Measurements from ENCODE around the gene LTN1.
"Not testable (repeated sequence)": the region's sequence is repeated elsewhere in the genome, so short reads cannot be mapped to it uniquely, and the experiment has no call there.

Gene LTN1

DNA sequence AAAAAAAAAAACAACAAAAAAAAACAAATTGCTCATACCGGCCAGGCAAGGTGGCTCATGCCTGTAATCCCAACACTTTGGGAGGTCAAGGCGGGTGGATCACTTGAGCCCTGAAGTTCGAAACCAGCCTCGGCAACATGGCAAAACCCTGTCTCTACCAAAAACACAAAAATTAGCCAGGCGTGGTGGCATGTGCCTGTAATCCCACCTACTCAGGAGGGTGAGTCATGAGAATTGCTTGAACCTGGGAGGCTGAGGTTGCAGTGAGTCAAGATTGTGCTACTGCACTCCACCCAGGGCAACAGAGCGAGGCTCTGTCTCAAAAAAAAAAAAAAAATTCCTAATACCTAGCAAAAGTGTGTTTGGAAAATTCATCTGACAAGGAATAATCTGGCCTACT lies 4.5 kb downstream of the LTN1 start:
- DNase-seq: peak; percentile 37
- not testable (repeated sequence) for ATAC-seq

DNA sequence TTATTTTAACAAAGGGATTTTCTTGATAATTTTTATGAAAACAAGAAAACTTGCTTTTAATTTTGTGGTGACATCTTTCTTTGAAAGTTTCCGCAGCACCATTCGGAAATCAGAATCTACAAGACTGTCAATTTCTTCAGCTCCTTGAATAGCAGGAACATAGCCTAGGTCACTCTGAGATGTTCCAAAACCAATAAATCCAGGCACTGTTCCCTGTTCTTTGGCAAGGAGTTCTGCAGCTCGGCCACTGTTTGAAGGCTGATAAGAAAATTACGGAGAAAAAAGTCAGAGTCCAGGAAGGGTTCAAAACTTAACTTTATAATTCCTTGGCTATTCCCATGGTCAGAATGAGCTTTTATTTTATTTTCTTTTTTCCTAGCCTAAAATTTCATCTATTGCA lies 6.0 kb downstream of the LTN1 start:
- ATAC-seq: no peak
- DNase-seq: no peak

DNA sequence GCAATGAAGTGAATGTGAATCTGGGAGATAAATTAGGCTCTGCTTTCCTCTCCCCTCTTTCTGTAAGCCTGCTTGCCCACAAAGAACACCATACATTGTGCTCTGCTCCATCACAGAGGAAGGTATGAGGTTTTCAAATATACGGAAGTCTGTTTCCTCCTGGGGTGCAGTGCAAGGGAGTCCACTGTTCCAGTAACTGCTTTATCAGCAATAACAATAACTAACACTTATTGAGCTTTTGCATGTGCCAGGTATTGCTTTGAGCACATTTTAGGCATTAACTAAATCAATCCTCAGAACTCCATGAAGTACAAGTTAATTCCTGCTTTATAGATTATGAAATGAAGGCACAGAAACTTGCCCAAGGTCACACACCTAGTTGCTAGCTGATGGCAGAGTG lies 10.0 kb downstream of the LTN1 start:
- DNase-seq (no peak), ATAC-seq (no peak)

DNA sequence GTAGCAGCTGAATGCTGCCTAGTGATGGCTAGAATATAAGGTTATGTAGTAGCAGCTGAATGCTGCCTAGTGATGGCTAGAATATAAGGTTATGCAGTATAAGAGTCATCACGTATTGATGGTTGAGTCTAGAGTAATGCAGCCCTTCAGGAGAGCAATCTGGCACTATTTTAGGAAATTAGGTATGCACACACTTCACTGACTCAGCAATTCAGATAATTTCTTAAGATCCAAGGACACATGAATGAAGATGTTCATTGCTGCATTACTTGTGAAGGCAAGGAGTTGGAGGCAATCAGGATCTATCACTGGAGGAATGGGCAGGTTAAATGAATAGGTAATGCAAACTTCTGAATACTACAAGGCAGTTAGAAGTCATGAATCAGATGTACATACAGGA lies 13.6 kb downstream of the LTN1 start:
- DNase-seq (no peak), ATAC-seq (no peak)

DNA sequence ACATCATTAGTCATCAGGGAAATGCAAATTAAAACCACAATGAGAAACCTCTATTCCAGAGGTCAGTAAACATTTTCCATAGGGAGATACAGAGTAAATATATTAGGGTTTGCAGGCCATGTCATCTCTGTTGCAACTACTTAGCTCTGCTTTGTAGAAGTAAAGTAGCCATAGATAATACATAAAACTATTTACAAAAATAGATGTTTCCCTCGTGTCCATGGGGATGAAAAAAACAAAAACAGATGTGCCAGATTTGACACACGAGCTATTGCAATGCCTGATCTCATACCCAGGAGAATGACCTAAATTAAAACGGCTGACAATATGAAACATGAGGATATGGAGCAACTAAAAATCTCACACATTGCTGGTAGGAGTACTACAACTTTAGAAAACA lies 17.3 kb downstream of the LTN1 start:
- ATAC-seq: no peak
- DNase-seq: no peak

DNA sequence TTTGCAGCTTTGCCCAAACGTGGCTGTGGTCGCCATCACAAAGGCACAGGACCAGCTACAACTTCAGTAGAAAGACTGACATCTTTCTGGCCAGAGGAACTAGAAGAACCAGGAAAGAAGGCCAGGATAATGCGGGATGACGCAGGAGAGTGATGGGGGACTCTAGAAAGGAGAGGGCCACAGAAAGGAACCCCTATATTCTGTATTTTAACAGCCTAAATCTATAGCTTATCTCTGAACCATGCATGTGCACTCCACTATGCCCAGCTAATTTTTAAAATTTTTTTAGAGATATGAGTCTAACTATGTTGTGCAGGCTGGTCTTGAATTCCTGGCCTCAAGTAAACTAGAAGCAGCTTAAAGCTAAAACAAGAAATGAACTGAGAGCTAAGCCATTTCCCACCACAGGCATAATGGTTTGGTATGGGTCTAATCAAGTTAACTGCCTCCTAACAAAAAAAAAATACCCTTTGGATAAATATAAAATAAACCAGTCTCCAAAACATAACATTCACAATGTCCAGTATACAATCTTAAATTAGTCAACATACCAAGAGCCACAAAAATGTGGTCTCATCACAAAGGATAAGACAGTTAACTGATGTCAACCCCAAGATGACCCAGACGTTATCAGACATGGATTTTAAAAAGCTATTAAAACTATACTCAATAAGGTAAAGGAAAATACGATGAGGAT lies 18.0 kb downstream of the LTN1 start:
- ATAC-seq (no peak), DNase-seq (no peak)

DNA sequence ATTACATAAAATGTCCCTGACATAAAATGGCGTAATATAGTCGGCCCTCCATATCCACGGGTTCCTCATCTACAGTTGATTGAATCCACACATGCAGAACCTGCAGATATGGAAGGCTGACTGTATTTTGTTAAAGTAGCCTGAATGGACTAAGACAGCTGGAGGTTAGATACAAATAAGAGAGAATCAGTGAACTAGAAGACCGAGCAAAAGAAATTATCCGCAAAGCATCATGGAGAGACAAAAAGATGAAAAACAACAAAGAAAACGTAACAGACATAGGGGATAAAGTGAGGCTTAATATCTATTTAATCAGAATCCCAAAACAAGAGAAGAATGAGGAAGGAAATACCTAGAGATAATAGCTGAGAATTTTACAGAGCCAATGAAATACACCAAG lies 20.3 kb downstream of the LTN1 start:
- ATAC-seq (no peak), DNase-seq (no peak)

DNA sequence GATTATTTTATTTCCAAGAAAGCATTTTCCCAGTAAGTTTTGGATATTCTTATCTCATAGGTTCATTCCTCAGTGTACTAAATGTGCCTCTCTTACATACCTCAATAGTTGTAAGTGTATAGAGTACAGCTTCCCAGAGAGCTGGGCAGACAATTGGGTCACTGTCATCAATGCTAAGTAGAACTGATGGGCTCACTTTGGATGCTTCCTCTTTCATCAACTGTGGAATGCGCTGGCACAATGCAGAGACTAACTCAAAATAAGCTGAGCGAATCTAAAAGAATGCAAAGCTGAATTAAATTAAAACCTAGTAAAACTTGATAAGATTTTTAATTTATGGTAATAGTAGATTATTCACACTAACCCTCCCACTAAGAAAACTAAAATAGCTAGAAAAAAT lies 21.5 kb downstream of the LTN1 start:
- ATAC-seq (no peak), DNase-seq (no peak)

DNA sequence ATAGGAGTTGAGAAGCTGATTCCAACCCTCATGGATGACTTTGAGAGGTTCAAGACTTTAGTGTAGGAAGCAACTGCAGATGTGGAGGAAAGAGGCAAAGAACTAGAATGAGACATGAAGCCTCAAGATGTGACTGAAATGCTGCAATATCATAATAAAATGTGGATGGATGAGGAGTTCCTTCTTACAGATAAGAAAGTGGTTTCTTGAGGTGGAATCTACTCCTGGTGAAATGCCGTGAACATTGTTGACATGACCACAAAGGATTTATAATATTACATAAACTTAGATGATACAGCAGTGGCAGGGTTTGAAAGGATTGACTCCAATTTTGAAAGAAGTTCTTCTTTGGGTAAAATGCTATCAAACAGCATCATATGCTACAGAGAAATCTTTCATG lies 28.8 kb downstream of the LTN1 start:
- ATAC-seq (no peak), DNase-seq (no peak)

DNA sequence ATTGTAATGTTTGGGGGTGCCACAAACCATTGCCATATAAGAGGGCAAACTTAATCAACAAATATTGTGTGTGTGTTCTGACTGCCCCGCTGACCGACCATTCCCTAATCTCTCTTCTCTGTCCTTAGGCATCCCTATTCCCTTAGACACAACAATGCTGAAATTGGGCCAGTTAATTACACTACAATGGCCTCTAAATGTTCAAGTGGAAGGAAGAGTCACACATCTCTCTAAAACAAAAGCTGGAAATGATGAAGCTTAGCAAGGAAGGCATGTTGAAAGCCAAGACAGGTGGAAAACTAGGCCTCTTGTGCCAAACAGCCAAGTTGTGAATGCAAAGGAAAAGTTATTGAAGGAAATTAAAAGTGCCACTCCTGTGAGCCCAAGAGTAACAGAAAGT lies 30.2 kb downstream of the LTN1 start:
- ATAC-seq (no peak), DNase-seq (no peak)

DNA sequence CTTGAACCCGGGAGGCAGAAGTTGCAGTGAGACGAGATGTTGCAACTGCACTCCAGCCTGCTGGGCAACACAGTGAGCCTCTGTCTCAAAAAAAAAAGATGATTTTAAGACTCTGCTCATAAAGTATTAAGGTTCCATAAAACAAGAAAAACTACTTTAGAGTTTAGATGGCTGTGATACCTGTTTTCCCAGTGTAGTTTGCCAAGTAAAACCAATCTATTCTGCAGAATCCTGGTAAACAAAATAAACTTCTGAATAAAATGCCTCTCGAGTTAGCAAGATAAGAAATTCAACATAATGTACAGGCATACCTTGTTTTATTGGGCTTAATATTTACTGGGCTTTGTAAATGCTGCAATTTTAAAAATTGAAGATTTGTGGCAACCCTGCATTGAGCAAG lies 30.8 kb downstream of the LTN1 start:
- no peak for DNase-seq
- no peak for ATAC-seq

DNA sequence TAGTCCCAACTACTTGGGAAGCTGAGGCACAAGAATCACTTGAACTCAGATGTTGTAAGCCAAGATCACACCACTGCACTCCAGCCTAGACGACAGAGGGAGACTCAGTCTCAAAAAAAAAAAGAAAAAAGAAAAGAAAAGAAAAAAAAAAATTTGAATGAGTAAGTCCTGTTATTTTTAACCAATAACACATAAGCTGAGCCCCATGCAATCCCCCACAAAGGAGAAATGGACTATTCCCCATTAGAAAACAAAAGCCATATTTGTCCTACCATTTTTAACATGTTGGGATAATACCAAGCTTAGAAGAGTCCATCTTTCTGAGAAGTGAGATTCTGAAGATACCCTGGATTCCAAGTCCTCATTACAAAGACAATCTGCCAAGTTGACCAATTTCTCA lies 32.4 kb downstream of the LTN1 start:
- ATAC-seq (no peak), DNase-seq (no peak)

DNA sequence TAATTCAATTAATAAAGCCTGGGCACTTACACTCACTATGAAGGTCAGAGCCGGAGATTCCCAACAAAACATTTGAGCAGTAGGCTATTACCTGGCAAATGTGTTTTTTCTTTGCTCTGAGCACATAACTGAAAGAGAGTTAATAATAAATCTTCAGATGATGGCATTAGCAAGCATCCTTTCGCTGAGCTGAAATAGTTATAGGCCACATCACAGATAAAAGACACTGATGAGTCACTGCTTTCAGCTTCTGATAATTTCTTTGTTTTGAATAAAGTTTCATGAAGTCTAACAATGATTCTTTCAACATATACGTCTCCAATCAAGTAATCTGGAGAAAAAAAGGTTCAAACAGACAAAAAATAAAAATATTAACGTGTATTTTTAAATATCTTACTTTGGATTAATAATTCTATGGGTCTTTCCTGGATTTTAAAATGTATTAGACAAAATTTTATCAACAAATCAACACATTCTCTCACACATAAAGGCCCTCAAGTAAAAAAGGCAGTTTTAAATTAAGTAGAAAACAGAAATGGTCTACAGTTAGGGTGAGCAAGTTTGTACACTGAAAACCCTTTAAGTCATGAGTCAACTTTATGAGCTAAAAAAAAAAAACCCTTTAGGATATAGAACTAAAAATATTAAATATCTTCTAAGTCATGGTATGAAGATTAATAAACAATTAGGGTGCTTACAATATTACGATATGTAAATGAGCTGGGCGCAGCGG lies 33.1 kb downstream of the LTN1 start:
- ATAC-seq (no peak), DNase-seq (no peak)

DNA sequence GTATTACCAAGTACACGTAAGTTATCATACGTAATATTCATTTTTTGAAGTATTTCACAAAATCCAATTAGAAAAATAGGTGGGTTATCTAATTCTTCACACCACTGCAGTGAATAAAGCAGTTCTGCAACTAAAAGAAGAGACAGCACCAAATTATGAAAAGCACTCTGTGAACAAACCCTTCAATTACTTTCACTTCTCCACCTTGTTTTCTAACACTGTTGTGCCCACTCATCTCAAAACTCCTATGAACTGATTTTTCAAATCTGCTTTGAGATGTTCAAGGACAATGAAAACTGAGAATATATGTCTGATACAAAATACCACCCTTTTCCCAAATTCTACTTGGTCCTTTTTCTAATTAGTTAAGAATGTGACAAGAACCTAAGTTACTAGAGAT lies 39.4 kb downstream of the LTN1 start:
- DNase-seq: no peak

DNA sequence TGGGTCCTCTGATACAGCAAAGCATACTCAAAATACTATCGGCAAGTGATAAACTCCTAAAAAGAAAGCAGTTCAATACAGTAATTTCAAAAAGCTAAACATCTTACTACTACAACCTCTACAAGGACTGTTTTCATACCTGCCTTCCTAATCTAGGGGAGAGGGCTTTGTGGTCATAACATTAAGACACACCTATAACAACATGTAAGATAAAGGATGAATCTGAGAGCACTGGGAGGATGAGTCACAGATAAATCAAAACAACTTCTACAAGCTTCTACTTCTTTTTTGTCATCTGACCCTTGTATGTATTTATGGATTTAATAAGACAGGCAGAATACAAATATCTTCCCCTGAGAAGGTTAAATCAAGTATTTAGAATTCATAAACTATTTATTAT lies 40.0 kb downstream of the LTN1 start:
- ATAC-seq: no peak
- DNase-seq: no peak

More for the DNA sequence above, 39.4 kb downstream of the LTN1 start:
- ATAC-seq: no peak

DNA sequence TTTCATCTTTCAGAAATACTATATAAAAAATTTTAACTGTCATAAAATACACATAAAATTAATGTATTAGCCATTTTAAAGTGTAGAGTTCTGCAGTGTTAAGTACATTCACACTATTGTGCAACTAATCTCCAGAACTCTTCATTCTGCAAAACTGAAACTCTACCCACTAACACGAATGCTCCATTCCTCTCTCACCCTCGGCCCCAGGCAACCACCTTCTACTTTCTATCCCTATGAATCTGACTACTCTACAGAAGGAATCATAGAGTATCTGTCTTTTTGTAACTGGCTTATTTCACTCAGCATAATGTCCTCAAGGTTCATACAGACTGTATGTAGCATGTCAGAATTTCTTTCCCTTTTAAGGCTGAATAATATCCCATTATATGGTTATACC lies 43.4 kb downstream of the LTN1 start:
- no peak for DNase-seq
- no peak for ATAC-seq

DNA sequence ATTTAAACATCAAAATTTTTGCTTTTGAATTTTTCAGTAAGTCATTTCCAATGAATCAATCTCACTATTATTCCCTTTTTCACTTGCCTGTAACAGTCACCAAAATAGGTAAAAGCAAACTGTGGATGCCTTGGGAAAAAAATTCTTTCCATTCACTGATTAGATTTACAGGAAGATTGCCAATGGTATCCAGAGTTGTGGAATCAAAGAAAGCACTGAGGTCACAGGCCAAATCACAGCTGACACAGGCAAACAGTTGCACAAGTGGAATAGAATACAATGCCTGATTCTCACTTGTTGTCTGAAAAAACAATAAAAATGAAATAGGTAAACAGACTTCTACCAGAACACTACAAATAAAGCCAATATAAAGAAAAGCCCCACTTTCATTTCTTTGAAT lies 48.4 kb downstream of the LTN1 start:
- ATAC-seq: no peak
- no peak for DNase-seq

DNA sequence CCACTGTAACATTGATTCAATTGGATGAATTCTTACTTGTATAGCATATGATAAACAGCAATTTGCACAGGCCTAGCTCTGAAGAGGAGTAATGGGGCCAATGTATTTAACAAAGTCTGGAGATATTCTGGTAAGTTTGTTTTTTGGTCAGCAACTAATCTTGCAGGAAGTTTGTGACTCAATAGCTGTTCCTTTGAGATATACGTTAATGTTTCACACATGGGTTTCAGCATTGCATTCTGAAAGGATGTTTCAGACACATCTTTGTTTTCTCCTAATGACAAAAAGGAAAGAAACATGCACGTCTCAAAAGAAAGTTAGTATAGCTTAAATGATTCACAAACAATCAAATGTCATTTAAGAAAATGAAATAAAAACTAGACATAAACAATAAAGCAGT lies 49.0 kb downstream of the LTN1 start:
- DNase-seq: no peak
- no peak for ATAC-seq

DNA sequence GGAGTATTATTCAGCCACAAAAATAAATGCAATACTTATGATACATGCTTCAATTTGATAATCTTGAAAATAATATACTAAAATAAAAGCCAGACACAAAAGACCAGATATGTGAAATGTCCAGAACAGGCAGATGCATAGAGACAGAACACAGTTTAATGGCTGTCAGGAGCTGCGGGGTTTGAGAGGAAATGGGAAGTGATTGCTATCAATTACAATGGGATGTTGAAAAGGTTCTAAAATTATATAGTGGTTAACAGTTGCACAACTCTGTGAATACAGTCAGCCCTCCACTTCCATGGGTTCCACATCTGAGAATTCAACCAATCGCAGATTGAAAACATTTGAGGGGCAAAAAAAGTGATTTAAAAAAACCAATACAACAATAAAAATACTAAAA lies 54.0 kb downstream of the LTN1 start:
- DNase-seq (no peak), ATAC-seq (no peak)

DNA sequence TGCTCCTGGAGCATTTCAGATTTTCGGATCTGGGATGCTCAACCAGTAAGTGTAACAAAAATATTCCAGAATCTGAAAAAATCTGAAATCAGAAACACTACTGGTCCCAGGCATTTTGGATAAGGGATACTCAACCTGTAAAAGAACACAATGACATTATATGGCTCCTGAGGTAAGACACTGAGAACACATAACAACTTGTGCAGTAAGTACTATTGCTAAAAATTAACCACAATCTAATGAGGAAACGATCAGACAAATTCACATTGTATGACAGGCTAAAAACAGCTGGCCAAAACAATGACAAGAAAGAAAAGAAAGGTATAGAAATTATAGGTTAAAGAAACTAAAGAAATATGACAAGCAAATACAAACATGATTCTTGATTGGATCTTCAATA lies 54.9 kb downstream of the LTN1 start:
- ATAC-seq (no peak), DNase-seq (no peak)

DNA sequence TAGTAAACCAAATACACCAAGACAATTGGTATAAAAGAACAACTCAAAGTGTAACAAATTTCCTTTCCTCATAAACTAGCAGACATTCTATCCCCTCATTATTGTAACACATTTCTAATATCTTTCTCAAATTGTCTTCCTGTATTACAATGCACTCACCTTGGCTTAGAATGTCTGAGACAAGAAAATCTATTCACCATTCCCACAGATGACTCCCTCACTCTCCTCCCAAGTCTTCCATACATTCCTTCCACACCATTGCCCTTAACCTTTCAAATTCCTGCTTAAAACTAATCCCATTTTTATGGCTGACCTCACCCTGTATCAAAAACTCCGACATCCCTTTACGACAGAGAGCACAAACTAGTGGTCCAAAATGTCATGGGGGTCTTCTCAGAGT lies 56.0 kb downstream of the LTN1 start:
- ATAC-seq: no peak
- DNase-seq: no peak

DNA sequence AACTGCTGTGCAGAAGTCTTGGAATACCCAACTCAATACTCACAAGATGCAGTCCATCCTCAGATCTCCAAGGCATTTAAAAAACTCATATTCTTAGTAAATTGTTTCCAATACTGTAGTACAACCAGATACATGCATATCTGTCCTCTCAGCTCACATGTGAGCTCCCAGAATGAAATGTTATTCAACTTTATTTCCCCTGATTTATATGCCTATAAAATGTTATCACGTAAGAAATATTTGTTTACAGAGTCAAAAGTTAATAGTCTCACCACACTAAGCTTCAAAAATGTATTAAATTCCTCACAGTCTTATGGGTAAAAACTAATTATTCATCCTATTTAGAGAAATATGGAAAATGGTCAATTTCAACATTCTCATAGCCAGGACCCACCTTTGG lies 56.6 kb downstream of the LTN1 start:
- DNase-seq (no peak), ATAC-seq (no peak)

DNA sequence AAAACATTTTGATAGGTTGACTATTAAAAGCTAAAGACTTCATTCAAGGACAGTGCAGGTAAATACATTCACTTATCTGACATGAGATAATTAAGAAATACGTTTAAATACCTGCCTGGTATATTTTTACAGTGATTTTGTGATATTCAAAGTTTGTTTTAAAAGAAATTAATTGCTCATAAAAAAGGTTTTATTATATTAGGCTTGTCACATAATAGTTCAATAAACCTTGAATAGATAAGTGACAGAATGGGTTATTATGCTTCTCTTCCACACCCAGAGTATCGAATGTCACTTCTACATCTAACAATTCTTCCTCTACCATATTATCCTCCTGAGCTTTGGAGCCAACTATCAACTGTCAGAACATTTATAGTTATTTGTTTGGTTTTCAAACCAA lies 60.0 kb downstream of the LTN1 start:
- no peak for ATAC-seq
- no peak for DNase-seq

DNA sequence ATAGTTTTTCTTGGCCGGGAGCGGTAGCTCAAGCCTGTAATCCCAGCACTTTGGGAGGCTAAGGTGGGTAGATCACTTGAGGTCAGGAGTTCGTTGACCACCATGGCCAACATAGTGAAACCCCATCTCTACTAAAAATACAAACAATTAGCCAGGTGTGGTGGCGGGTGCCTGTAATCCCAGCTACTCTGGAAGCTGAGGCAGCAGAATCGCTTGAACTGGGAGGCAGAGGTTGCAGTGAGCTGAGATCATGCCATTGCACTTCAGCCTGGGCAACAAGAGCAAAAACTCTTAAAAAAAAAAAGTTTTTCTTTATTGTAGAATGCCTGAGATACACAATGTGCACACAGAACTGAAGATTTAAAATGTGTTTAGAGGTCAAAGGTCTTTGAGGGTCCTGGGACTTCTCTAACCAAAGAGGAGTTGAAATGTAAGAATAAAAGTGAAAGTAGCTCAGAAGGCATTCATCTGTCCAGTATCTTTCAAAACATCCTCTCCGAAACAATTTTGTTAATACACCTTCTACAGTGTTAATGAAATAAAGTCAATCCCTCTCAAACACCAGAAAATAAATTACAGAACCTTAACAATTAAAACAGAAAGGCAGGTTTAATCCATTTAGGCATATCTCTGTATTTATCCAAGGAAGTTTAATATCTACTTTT lies 60.8 kb downstream of the LTN1 start:
- not testable (repeated sequence) for ATAC-seq, DNase-seq
